Endothelial cell of umbilical vein (primary cell): ENCODE measurements around the gene TRIM41. TPM values are rescaled to one million over a fixed set of nuclear protein-coding genes. Genes with fewer than 3 reads are reported as not detected.

Source experiments
- BruUV-seq: library from RNA; stranded (reverse); fragments of 400-500 nt; replicated peaks from 2 replicates; lab custom pipeline; 2021; lab: Mats Ljungman, UMichigan
- CTCF ChIA-PET: fragments of 300-600, 350-600 bp; sonication (Branson Sonifier 250); formaldehyde crosslinking; loops from one replicate; lab custom pipeline; 2021; ENCODE audit warnings: antibody characterized with exemption, inconsistent platforms; lab: Charles Lee
- POLR2A ChIA-PET: fragments of 300-600, 350-600 bp; sonication (Branson Sonifier 250); formaldehyde crosslinking; loops from one replicate; lab custom pipeline; 2021; ENCODE audit warnings: antibody characterized with exemption, inconsistent platforms; lab: Charles Lee
- DNase-seq: peaks from one replicate; pipeline ENCODE4 v3.0.0-alpha.2; 2011; ENCODE audit warnings: low read depth, low spot score
- FAIRE-seq: peaks from 2 replicates; lab custom pipeline; 2011; peaks lifted over from hg19 to GRCh38; lab: Jason Lieb, UNC
- H2AFZ ChIP-seq: 2 replicates; pipeline ENCODE4 v1.6.0; 2012; ENCODE audit warnings: low read depth, low read length, control low read depth, inconsistent platforms
- H3K27ac ChIP-seq: 2 replicates; pipeline ENCODE4 v1.5.1; 2011; ENCODE audit warnings: low read depth, mild to moderate bottlenecking, control low read depth, low read length, moderate library complexity; ENCODE audit not compliant: insufficient read depth
- H3K27me3 ChIP-seq, 2 experiments: 2 replicates each; pipeline versions ENCODE4 v1.6.0 to v1.6.1; 2011; ENCODE audit warnings: low read length in 2 of 2, mixed read lengths in 1 of 2; ENCODE audit not compliant: control insufficient read depth in 2 of 2, insufficient read depth in 2 of 2
- H3K36me3 ChIP-seq, 2 experiments: 2 replicates in 1 of 2; 3 replicates in 1 of 2; pipeline ENCODE4 v1.5.1; 2011; ENCODE audit warnings: low read length in 2 of 2, mild to moderate bottlenecking in 1 of 2, moderate library complexity in 1 of 2; ENCODE audit not compliant: control insufficient read depth in 2 of 2, insufficient read depth in 2 of 2; ENCODE audit errors: extremely low read depth in 1 of 2
- H3K4me1 ChIP-seq: 3 replicates; pipeline ENCODE4 v1.5.1; 2011; ENCODE audit warnings: mild to moderate bottlenecking, low read length; ENCODE audit not compliant: control insufficient read depth, insufficient read depth; ENCODE audit errors: extremely low read depth
- H3K4me2 ChIP-seq: 2 replicates; pipeline ENCODE4 v1.6.1; 2011; ENCODE audit warnings: low read length, control low read depth, mixed read lengths; ENCODE audit not compliant: insufficient read depth
- H3K4me3 ChIP-seq, 3 experiments: fragments of 200-600 bp in 1 of 3; sonication (generic), shearing (Covaris generic) in 1 of 3; replicated peaks in 1 of 3; 2 replicates each; pipeline ENCODE4 v1.5.1; 2011 to 2016; ENCODE audit warnings: control low read depth in 3 of 3, low read length in 3 of 3, mild to moderate bottlenecking in 2 of 3, inconsistent platforms in 1 of 3, low read depth in 1 of 3, moderate library complexity in 1 of 3; ENCODE audit not compliant: insufficient read depth in 1 of 3
- H3K79me2 ChIP-seq: 2 replicates; pipeline ENCODE4 v1.6.0; 2012; ENCODE audit warnings: low read length, inconsistent platforms; ENCODE audit not compliant: control insufficient read depth, insufficient read depth
- H3K9ac ChIP-seq: replicated peaks from 2 replicates; pipeline ENCODE3; 2011; ENCODE audit warnings: low read length, control low read depth; ENCODE audit not compliant: insufficient read depth; ENCODE audit errors: extremely low read depth
- H3K9me1 ChIP-seq: replicated peaks from 3 replicates; pipeline ENCODE4 v1.6.0; 2011; ENCODE audit warnings: mild to moderate bottlenecking, low read length; ENCODE audit not compliant: control insufficient read depth, insufficient read depth; ENCODE audit errors: extremely low read depth
- H3K9me3 ChIP-seq: replicated peaks from 2 replicates; pipeline ENCODE4 v1.5.1; 2012; ENCODE audit warnings: low read length, inconsistent platforms; ENCODE audit not compliant: control insufficient read depth, insufficient read depth
- H4K20me1 ChIP-seq: replicated peaks from 2 replicates; pipeline ENCODE3; 2011; ENCODE audit warnings: mild to moderate bottlenecking, low read length; ENCODE audit not compliant: control insufficient read depth, insufficient read depth; ENCODE audit errors: extremely low read depth
- CTCF ChIP-seq, 2 donors: IDR thresholded peaks; 1 replicate in 1 of 2; 2 replicates in 1 of 2; pipeline ENCODE4 v1.5.1; 2011; ENCODE audit warnings: low read length in 2 of 2, mild to moderate bottlenecking in 2 of 2, moderate library complexity in 2 of 2, control low read depth in 1 of 2, inconsistent platforms in 1 of 2, low read depth in 1 of 2; ENCODE audit not compliant: insufficient read depth in 1 of 2; ENCODE audit errors: extremely low read depth in 1 of 2
- EZH2 ChIP-seq: IDR thresholded peaks from 2 replicates; pipeline ENCODE4 v1.6.1; 2012; ENCODE audit warnings: borderline replicate concordance, low read depth, mild to moderate bottlenecking, moderate library complexity, low read length, inconsistent platforms; ENCODE audit not compliant: severe bottlenecking
- FOS ChIP-seq: IDR thresholded peaks from 2 replicates; pipeline ENCODE4 v1.6.1; 2011; ENCODE audit warnings: mild to moderate bottlenecking, low read length, moderate library complexity, borderline replicate concordance; ENCODE audit not compliant: insufficient read depth
- GATA2 ChIP-seq: IDR thresholded peaks from 2 replicates; pipeline ENCODE4 v1.7.0; 2011; ENCODE audit warnings: low read depth, mild to moderate bottlenecking, moderate library complexity, mixed read lengths, low read length; ENCODE audit not compliant: insufficient read length, insufficient read depth
- JUN ChIP-seq: IDR thresholded peaks from 2 replicates; pipeline ENCODE4 v1.6.1; 2011; ENCODE audit warnings: borderline replicate concordance, low read depth; ENCODE audit not compliant: insufficient read length, insufficient read depth
- MAX ChIP-seq: IDR thresholded peaks from 2 replicates; pipeline ENCODE4 v1.6.1; 2011; ENCODE audit not compliant: insufficient read depth, insufficient read length
- MYC ChIP-seq: IDR thresholded peaks from one replicate; pipeline ENCODE4 v1.6.1; 2011; ENCODE audit warnings: mild to moderate bottlenecking, low read depth, low read length
- POLR2A ChIP-seq: IDR thresholded peaks from 2 replicates; pipeline ENCODE4 v1.6.1; 2012; ENCODE audit warnings: low read depth, mild to moderate bottlenecking, control low read depth, low read length
- POLR2AphosphoS5 ChIP-seq: IDR thresholded peaks from 2 replicates; pipeline ENCODE4 v1.6.1; 2012; ENCODE audit warnings: low read depth, mild to moderate bottlenecking, control low read depth, low read length, moderate library complexity; ENCODE audit not compliant: insufficient read depth
- dilution Hi-C: fragments of 300-500 bp; cut with MboI; formaldehyde crosslinking; loops from one replicate; pipeline ENCODE4 v1.15.0; 2019; ENCODE audit warnings: low sequenced_read_pairs; ENCODE audit not compliant: extremely low pct_ligation_motif_present
- intact Hi-C: fragments of 100-400 bp; cut with micrococcal nuclease; formaldehyde crosslinking; loops from one replicate; pipeline ENCODE4 v1.10.0; 2022
- polyA plus RNA-seq, 4 experiments: library from polyadenylated mRNA; depleted of rRNA in 3 of 4; stranded (reverse) in 3 of 4; unstranded in 1 of 4; fragments of >200 nt; gene quantifications; 2 replicates each; pipeline versions ENCODE4 v1.2.1 to v1.2.3, GENCODE V29; 2011 to 2012; ENCODE audit warnings: missing spikeins in 1 of 4
- total RNA-seq: library from RNA; stranded (reverse); gene quantifications from 2 replicates; pipeline ENCODE4 v1.2.3, GENCODE V29; 2021

The TRIM41 gene
- total and polyA plus RNA-seq, 2 donors (not counting 3 experiments of a cell fraction or from before 2014, with no cell fraction given): 11.2 to 19.9 TPM

GRCh38 chr5:181185560-181185959 is 37.5 kb upstream of the TRIM41 start:
- Histone ChIP-seq H3K4me2 (no peak overlapping the region), H3K4me3 (no peak overlapping the region), H2AFZ (no peak overlapping the region), H3K27me3 (peaks cover 0 to 2% of the 10 kb centered on the region in 2 experiments), H3K9ac (no peak overlapping the region), H3K79me2 (no peaks in the 10 kb centered on the region), H3K9me3 (no peaks in the 10 kb centered on the region), H3K4me1 (peaks cover 9% of the 10 kb centered on the region), H3K36me3 (no peaks in the 10 kb centered on the region), H4K20me1 (no peaks in the 10 kb centered on the region), H3K27ac (no peak overlapping the region), H3K9me1 (no peaks in the 10 kb centered on the region)
- POLR2A ChIA-PET: no interaction called here
- no peak for FAIRE-seq
- no peak for DNase-seq
- intact Hi-C loops (loop anchor here (5.0 to 10.0 kb wide), 2 partner anchors 383 to 691 kb away; partner anchors contain the start of genes CNOT6 and MGAT1), dilution Hi-C loops (no loop called here)
- CTCF ChIA-PET: interaction anchor here (1.5 to 2.7 kb wide), 3 partner anchors 22 to 86 kb away, joined by 4 to 17 read pairs (median 16); partner anchors contain the start of gene TRIM52
- BruUV-seq: no TSS peak
- TF ChIP-seq MYC (no peak), POLR2A (no peak), EZH2 (no peak), POLR2AphosphoS5 (no peak), MAX (no peak), CTCF (IDR thresholded peaks at IDR 0.05; ENCODE audit: extremely low read depth in 1 of 2, insufficient read depth in 1 of 2, low read depth in 1 of 2, low read length in 2 of 2) (no peak), JUN (no peak), GATA2 (no peak), FOS (no peak)
